ENCODE data around the gene LOXHD1. TPM values are rescaled to one million over a fixed set of nuclear protein-coding genes. Genes with fewer than 3 reads are reported as not detected.

The LOXHD1 gene
- total RNA-seq, 1 donor from 2014 or later, result not detected

- Mint-ChIP-seq H3K27me3 (ENCODE audit: unreplicated experiment) (no peaks in the 10 kb centered on the region), H3K27ac (ENCODE audit: unreplicated experiment) (no peak overlapping the region), H3K36me3 (ENCODE audit: unreplicated experiment) (no peaks in the 10 kb centered on the region), H3K9me3 (ENCODE audit: unreplicated experiment) (no peaks in the 10 kb centered on the region), H3K4me3 (ENCODE audit: unreplicated experiment) (no peak overlapping the region), H3K4me1 (ENCODE audit: low read depth, unreplicated experiment) (no peaks in the 10 kb centered on the region)
- no peak for DNase-seq
- TF ChIP-seq CTCF (IDR thresholded peaks at IDR 0.05; ENCODE audit: partially characterized antibody, unreplicated experiment), result no peak
Observed at GRCh38 chr18:46596119-46596518, 60.9 kb downstream of the LOXHD1 start.

GRCh38 chr18:46591783-46592391 is 65.1 kb downstream of the LOXHD1 start:
- Mint-ChIP-seq H3K4me3 (ENCODE audit: unreplicated experiment) (no peak overlapping the region), H3K27ac (ENCODE audit: unreplicated experiment) (no peak overlapping the region), H3K4me1 (ENCODE audit: low read depth, unreplicated experiment) (no peaks in the 10 kb centered on the region), H3K36me3 (ENCODE audit: unreplicated experiment) (no peaks in the 10 kb centered on the region), H3K27me3 (ENCODE audit: unreplicated experiment) (no peaks in the 10 kb centered on the region), H3K9me3 (ENCODE audit: unreplicated experiment) (no peaks in the 10 kb centered on the region)
- TF ChIP-seq CTCF (IDR thresholded peaks at IDR 0.05; ENCODE audit: partially characterized antibody, unreplicated experiment), result no peak
- no peak for DNase-seq

- no peak for DNase-seq
- Mint-ChIP-seq H3K9me3 (ENCODE audit: unreplicated experiment) (no peaks in the 10 kb centered on the region), H3K27me3 (ENCODE audit: unreplicated experiment) (no peaks in the 10 kb centered on the region), H3K36me3 (ENCODE audit: unreplicated experiment) (no peaks in the 10 kb centered on the region), H3K4me3 (ENCODE audit: unreplicated experiment) (no peak overlapping the region), H3K4me1 (ENCODE audit: low read depth, unreplicated experiment) (no peaks in the 10 kb centered on the region), H3K27ac (ENCODE audit: unreplicated experiment) (no peak overlapping the region)
- no peak for TF ChIP-seq CTCF (IDR thresholded peaks at IDR 0.05; ENCODE audit: partially characterized antibody, unreplicated experiment)
Observed at GRCh38 chr18:46590103-46590502, 66.9 kb downstream of the LOXHD1 start.

- TF ChIP-seq CTCF (IDR thresholded peaks at IDR 0.05; ENCODE audit: partially characterized antibody, unreplicated experiment), result no peak
- no peaks in the 10 kb centered on the region for H3K9me3 Mint-ChIP-seq (ENCODE audit: unreplicated experiment)
- H3K27me3 Mint-ChIP-seq (ENCODE audit: unreplicated experiment), result no peaks in the 10 kb centered on the region
- no peak overlapping the region for H3K27ac Mint-ChIP-seq (ENCODE audit: unreplicated experiment)
- H3K4me1 Mint-ChIP-seq (ENCODE audit: low read depth, unreplicated experiment), result no peaks in the 10 kb centered on the region
- H3K36me3 Mint-ChIP-seq (ENCODE audit: unreplicated experiment), result no peaks in the 10 kb centered on the region
- DNase-seq, result no peak
- no peak overlapping the region for H3K4me3 Mint-ChIP-seq (ENCODE audit: unreplicated experiment)
Observed at GRCh38 chr18:46588971-46589660, 67.9 kb downstream of the LOXHD1 start.

- H3K4me1 Mint-ChIP-seq (ENCODE audit: low read depth, unreplicated experiment), result no peaks in the 10 kb centered on the region
- TF ChIP-seq CTCF (IDR thresholded peaks at IDR 0.05; ENCODE audit: partially characterized antibody, unreplicated experiment), result no peak
- no peaks in the 10 kb centered on the region for H3K36me3 Mint-ChIP-seq (ENCODE audit: unreplicated experiment)
- no peak overlapping the region for H3K4me3 Mint-ChIP-seq (ENCODE audit: unreplicated experiment)
- no peaks in the 10 kb centered on the region for H3K9me3 Mint-ChIP-seq (ENCODE audit: unreplicated experiment)
- DNase-seq, result no peak
- no peaks in the 10 kb centered on the region for H3K27me3 Mint-ChIP-seq (ENCODE audit: unreplicated experiment)
- no peak overlapping the region for H3K27ac Mint-ChIP-seq (ENCODE audit: unreplicated experiment)
Observed at GRCh38 chr18:46587600-46587999, 69.4 kb downstream of the LOXHD1 start.

Measured in glutamatergic neuron (in vitro differentiated cells).